Measurements from ENCODE around the gene PDE3B. TPM values are rescaled to one million over a fixed set of nuclear protein-coding genes. Genes with fewer than 3 reads are reported as not detected.

The PDE3B gene
- total and polyA plus RNA-seq, 2 of the 4 experiments (the other 2 are of a cell fraction) = 0.21 to 1.3 TPM

DNA sequence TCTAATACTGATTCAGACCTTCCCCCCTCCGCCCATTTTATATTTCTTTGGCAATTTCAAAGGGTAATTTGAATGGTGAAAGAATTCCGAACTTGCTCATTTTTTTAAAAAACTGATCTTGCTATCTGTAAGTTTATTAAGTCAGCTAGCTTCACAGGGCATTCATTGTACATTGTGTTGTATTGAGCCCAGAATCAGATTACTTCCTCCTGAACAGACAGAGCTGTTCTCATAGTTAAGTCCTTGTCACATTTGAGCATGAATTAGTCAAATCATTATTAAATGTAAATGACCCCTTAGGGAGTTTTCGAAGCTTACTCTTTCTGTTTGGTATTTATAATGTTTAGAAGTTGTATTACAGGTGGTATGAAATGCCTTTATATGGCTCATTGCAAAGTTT is 214.0 kb downstream of the PDE3B start:
- no CpG with 5 or more reads among the region's 3 CpGs for WGBS, 2 experiments (ENCODE audit: extremely low coverage in 2 of 2, insufficient read length in 1 of 2)
- H3K23ac ChIP-seq (ENCODE audit: low read depth, low read length) = no peak overlapping the region
- no peaks in the 10 kb centered on the region for H4K20me1 ChIP-seq (ENCODE audit: insufficient read depth, low read length)
- no peak overlapping the region for H3K14ac ChIP-seq (replicated peaks; ENCODE audit: low read depth, low read length)
- H3K9me1 ChIP-seq (ENCODE audit: insufficient read depth, low read length) = no peaks in the 10 kb centered on the region
- no peak overlapping the region for H4K91ac ChIP-seq (ENCODE audit: insufficient read depth, low read depth, low read length)
- in situ Hi-C loops (cut with MboI; ENCODE audit: low sequenced_read_pairs) = no loop called here
- H3K27me3 ChIP-seq (ENCODE audit: control insufficient read depth, insufficient read depth, low read length) = no peaks in the 10 kb centered on the region
- no peaks in the 10 kb centered on the region for H3K4me1 ChIP-seq (ENCODE audit: control insufficient read depth, insufficient read depth, low read length)
- dilution Hi-C loops (cut with HindIII; ENCODE audit: low sequenced_read_pairs, unreplicated experiment) = no loop called here
- ATAC-seq (ENCODE audit: low read depth) (no peak), DNase-seq (no peak)
- H3K79me1 ChIP-seq (ENCODE audit: low read depth in 1 of 2, low read length in 2 of 2) = no peaks in the 10 kb centered on the region
- H2BK5ac ChIP-seq (ENCODE audit: low read depth, low read length, poor library complexity, severe bottlenecking) = no peak overlapping the region
- no peaks in the 10 kb centered on the region for H3K36me3 ChIP-seq (ENCODE audit: control insufficient read depth, insufficient read depth, low read length)
- H3K9me3 ChIP-seq (ENCODE audit: control insufficient read depth, insufficient read depth, low read length) = no peaks in the 10 kb centered on the region
- H3K18ac ChIP-seq (ENCODE audit: low read depth, low read length) = no peak overlapping the region
- no peak overlapping the region for H3K9ac ChIP-seq (ENCODE audit: low read depth, low read length)
- H3K56ac ChIP-seq (ENCODE audit: extremely low read depth, insufficient read depth, low read length) = no peak overlapping the region
- H2BK120ac ChIP-seq (ENCODE audit: low read depth, low read length) = no peak overlapping the region
- CTCF ChIA-PET = interaction anchor here (0.7 kb wide), 1 partner anchor 87 kb away, joined by 3 read pairs; no protein-coding TSS in a partner anchor
- no peak overlapping the region for H2AK5ac ChIP-seq (ENCODE audit: low read depth, low read length)
- POLR2A ChIA-PET (ENCODE audit: unreplicated experiment) = no interaction called here
- H3K4ac ChIP-seq (ENCODE audit: low read depth, low read length) = no peak overlapping the region
- H2AK9ac ChIP-seq (replicated peaks; ENCODE audit: low read depth, low read length, poor library complexity) = no peak overlapping the region
- TF ChIP-seq RAD21 (IDR thresholded peaks at IDR 0.05; ENCODE audit: low read length) (no peak), NFE2L2 (IDR thresholded peaks at IDR 0.05; ENCODE audit: low read depth, low read length) (no peak), MXI1 (IDR thresholded peaks at IDR 0.05; ENCODE audit: borderline replicate concordance, low read depth, low read length) (no peak), FOS (IDR thresholded peaks at IDR 0.05; ENCODE audit: low read depth, low read length) (no peak), POLR2A (IDR thresholded peaks at IDR 0.05; ENCODE audit: low read depth, low read length) (no peak), BHLHE40 (IDR thresholded peaks at IDR 0.05; ENCODE audit: low read depth, low read length) (no peak), RFX5 (IDR thresholded peaks at IDR 0.05; ENCODE audit: low read depth, low read length) (no peak), RCOR1 (IDR thresholded peaks at IDR 0.05; ENCODE audit: insufficient replicate concordance, low read length) (no peak), CHD1 (IDR thresholded peaks at IDR 0.05; ENCODE audit: low read depth, low read length) (no peak), SMC3 (IDR thresholded peaks at IDR 0.05; ENCODE audit: low read depth, low read length) (no peak), CEBPB (IDR thresholded peaks at IDR 0.05; ENCODE audit: low read depth, low read length) (no peak), MAFK (IDR thresholded peaks at IDR 0.05; ENCODE audit: low read depth, low read length) (no peak), MAZ (IDR thresholded peaks at IDR 0.05; ENCODE audit: borderline replicate concordance, low read depth, low read length) (no peak)
- TF ChIP-seq, protein P1, sequence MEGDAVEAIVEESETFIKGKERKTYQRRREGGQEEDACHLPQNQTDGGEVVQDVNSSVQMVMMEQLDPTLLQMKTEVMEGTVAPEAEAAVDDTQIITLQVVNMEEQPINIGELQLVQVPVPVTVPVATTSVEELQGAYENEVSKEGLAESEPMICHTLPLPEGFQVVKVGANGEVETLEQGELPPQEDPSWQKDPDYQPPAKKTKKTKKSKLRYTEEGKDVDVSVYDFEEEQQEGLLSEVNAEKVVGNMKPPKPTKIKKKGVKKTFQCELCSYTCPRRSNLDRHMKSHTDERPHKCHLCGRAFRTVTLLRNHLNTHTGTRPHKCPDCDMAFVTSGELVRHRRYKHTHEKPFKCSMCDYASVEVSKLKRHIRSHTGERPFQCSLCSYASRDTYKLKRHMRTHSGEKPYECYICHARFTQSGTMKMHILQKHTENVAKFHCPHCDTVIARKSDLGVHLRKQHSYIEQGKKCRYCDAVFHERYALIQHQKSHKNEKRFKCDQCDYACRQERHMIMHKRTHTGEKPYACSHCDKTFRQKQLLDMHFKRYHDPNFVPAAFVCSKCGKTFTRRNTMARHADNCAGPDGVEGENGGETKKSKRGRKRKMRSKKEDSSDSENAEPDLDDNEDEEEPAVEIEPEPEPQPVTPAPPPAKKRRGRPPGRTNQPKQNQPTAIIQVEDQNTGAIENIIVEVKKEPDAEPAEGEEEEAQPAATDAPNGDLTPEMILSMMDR (conservative IDR thresholded peaks at IDR 0.05; ENCODE audit: low read depth, low read length) = no peak
- TF ChIP-seq, protein P2, sequence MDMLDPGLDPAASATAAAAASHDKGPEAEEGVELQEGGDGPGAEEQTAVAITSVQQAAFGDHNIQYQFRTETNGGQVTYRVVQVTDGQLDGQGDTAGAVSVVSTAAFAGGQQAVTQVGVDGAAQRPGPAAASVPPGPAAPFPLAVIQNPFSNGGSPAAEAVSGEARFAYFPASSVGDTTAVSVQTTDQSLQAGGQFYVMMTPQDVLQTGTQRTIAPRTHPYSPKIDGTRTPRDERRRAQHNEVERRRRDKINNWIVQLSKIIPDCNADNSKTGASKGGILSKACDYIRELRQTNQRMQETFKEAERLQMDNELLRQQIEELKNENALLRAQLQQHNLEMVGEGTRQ (IDR thresholded peaks at IDR 0.05; ENCODE audit: low read depth, low read length) = no peak
- TF ChIP-seq, protein P3, sequence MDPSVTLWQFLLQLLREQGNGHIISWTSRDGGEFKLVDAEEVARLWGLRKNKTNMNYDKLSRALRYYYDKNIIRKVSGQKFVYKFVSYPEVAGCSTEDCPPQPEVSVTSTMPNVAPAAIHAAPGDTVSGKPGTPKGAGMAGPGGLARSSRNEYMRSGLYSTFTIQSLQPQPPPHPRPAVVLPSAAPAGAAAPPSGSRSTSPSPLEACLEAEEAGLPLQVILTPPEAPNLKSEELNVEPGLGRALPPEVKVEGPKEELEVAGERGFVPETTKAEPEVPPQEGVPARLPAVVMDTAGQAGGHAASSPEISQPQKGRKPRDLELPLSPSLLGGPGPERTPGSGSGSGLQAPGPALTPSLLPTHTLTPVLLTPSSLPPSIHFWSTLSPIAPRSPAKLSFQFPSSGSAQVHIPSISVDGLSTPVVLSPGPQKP (IDR thresholded peaks at IDR 0.05; ENCODE audit: borderline replicate concordance, low read depth, low read length) = no peak
- H2AFZ ChIP-seq (replicated peaks; ENCODE audit: low read length, poor library complexity) = no peak overlapping the region
- no peak overlapping the region for H2BK20ac ChIP-seq (ENCODE audit: low read depth, low read length)
- H3K27ac ChIP-seq (ENCODE audit: insufficient read depth, low read length) = no peak overlapping the region
- H4K8ac ChIP-seq (ENCODE audit: low read depth in 2 of 2, low read length in 2 of 2) = no peak overlapping the region
- H4K5ac ChIP-seq (ENCODE audit: low read depth, low read length) = no peak overlapping the region
- intact Hi-C loops (cut with micrococcal nuclease) = no loop called here
- no peak overlapping the region for H3K4me2 ChIP-seq (ENCODE audit: low read depth, low read length)
- no TSS peak for BruUV-seq (replicated peaks)
- no peak overlapping the region for H3K4me3 ChIP-seq (ENCODE audit: insufficient read depth, low read depth, low read length)
- no peak overlapping the region for H2BK15ac ChIP-seq (ENCODE audit: low read depth, low read length)

All from IMR-90 (cell line).